Measurements from ENCODE around the gene AUTS2.

The AUTS2 gene

DNA sequence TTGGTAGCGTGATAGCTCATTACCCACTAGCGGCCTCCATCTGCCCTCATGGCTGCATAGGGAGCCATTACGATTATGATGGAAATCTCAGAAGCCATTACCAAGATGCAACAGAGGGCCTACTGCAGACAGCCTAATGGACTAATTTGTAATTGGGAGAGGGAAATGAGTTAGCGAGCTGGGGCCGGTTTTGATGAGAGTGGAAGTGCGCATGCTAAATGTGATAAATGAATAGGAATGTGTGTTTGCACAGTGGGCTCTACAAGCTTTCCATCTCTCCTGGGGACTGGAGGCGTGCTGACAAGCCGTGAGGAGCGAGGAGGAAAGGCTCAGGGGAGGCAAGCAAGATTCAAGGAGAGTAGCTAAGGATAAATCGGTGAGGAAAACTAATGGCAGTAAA is 889.2 kb downstream of the AUTS2 start:
- peaks cover 3% of the 10 kb centered on the region for H3K9me3 ChIP-seq (ENCODE audit: low read length)
- H3K27me3 ChIP-seq (ENCODE audit: insufficient read depth, low read length), result no peaks in the 10 kb centered on the region
- no peaks in the 10 kb centered on the region for H3K36me3 ChIP-seq (ENCODE audit: insufficient read depth, low read length)

DNA sequence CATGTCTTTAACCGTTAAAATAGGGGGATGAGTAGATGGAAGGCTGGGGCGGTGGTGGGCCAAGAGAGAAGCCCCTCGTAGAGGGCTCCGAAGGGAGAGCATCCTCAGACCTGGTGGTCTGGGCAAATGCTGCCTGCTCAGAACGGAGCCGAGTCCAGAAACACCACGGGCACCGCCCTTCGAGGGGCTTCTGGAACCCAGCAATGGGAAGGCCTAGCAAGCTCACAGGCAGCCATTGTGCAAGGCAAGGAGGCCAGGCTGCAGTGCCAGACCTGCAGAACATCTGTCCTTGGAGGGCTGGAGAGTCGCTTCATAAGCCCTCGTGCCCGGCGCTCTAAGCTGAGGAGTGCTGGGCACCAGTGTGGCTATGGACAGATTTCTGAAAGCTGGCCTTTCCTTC is 889.6 kb downstream of the AUTS2 start:
- Histone ChIP-seq H3K4me1 (ENCODE audit: insufficient read depth, low read length) (no peaks in the 10 kb centered on the region), H3K4me3 (ENCODE audit: low read length) (no peak overlapping the region)

More for the DNA sequence above, 889.2 kb downstream of the AUTS2 start:
- H2AFZ ChIP-seq (ENCODE audit: low read depth, low read length), result no peak overlapping the region
- H3K4me1 ChIP-seq (ENCODE audit: insufficient read depth, low read length), result no peaks in the 10 kb centered on the region
- no peak overlapping the region for H3K4me3 ChIP-seq (ENCODE audit: low read length)

DNA sequence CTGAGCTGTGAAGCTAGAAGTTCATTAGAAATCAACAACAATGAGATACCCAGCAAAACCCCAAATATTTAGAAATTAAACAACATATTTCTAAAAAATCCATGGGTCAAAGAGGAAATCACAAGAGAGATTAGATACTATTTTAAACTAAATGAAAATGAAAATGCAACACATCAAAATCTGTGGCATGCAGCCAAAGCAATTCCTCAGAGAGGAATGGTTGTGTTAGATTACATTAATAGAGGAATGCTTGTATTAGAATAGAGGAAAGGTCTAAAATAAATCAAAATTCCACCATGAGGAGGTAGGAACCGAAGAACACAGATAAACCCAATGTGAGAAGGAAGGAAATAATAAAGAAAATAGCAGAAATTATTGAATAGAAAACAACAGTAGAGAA is 891.5 kb downstream of the AUTS2 start:
- Histone ChIP-seq H3K4me1 (ENCODE audit: insufficient read depth, low read length) (no peaks in the 10 kb centered on the region), H3K27me3 (ENCODE audit: insufficient read depth, low read length) (no peaks in the 10 kb centered on the region), H3K4me3 (ENCODE audit: low read length) (no peak overlapping the region), H3K36me3 (ENCODE audit: insufficient read depth, low read length) (no peaks in the 10 kb centered on the region), H2AFZ (ENCODE audit: low read depth, low read length) (no peak overlapping the region), H3K9me3 (ENCODE audit: low read length) (no peaks in the 10 kb centered on the region)

More for the DNA sequence above, 889.6 kb downstream of the AUTS2 start:
- Histone ChIP-seq H3K9me3 (ENCODE audit: low read length) (peaks cover 3% of the 10 kb centered on the region), H3K36me3 (ENCODE audit: insufficient read depth, low read length) (no peaks in the 10 kb centered on the region), H2AFZ (ENCODE audit: low read depth, low read length) (no peak overlapping the region), H3K27me3 (ENCODE audit: insufficient read depth, low read length) (no peaks in the 10 kb centered on the region)

DNA sequence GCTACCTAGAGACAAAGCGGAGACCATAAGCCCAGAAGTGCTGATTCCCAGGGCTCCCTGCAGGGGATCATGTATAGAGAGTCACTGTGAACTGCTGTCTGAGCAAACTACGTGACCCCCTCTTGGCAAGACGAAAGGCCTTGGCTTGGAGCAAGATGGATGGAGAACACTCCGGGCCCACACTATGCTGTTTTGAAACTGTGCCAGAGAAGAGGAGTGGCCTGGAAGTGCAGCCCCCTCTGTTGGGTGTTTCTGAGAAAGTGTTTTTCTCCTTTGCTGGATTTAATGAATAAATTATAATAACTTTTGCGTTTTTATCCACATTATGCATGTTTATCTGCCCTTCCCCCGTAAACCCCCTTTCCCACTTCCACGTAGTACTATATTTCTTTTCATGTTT is 894.4 kb downstream of the AUTS2 start:
- no peak overlapping the region for H2AFZ ChIP-seq (ENCODE audit: low read depth, low read length)
- H3K9me3 ChIP-seq (ENCODE audit: low read length), result no peaks in the 10 kb centered on the region
- H3K27me3 ChIP-seq (ENCODE audit: insufficient read depth, low read length), result no peaks in the 10 kb centered on the region
- H3K4me1 ChIP-seq (ENCODE audit: insufficient read depth, low read length), result no peaks in the 10 kb centered on the region
- peaks cover 5% of the 10 kb centered on the region for H3K36me3 ChIP-seq (ENCODE audit: insufficient read depth, low read length)
- no peak overlapping the region for H3K4me3 ChIP-seq (ENCODE audit: low read length)

- Histone ChIP-seq H3K4me1 (ENCODE audit: insufficient read depth, low read length) (no peaks in the 10 kb centered on the region), H2AFZ (ENCODE audit: low read depth, low read length) (no peak overlapping the region), H3K4me3 (ENCODE audit: low read length) (no peak overlapping the region), H3K9me3 (ENCODE audit: low read length) (peaks cover 2% of the 10 kb centered on the region), H3K36me3 (ENCODE audit: insufficient read depth, low read length) (peaks cover 5% of the 10 kb centered on the region), H3K27me3 (ENCODE audit: insufficient read depth, low read length) (no peaks in the 10 kb centered on the region)
Measured at GRCh38 chr7:70494225-70495032, 896.2 kb downstream of the AUTS2 start.

GRCh38 chr7:70495033-70495376 is 896.7 kb downstream of the AUTS2 start:
- H3K36me3 ChIP-seq (ENCODE audit: insufficient read depth, low read length), result peaks cover 5% of the 10 kb centered on the region
- H3K4me3 ChIP-seq (ENCODE audit: low read length), result no peak overlapping the region
- H2AFZ ChIP-seq (ENCODE audit: low read depth, low read length), result no peak overlapping the region
- no peaks in the 10 kb centered on the region for H3K4me1 ChIP-seq (ENCODE audit: insufficient read depth, low read length)
- no peaks in the 10 kb centered on the region for H3K27me3 ChIP-seq (ENCODE audit: insufficient read depth, low read length)
- peaks cover 2% of the 10 kb centered on the region for H3K9me3 ChIP-seq (ENCODE audit: low read length)

- Histone ChIP-seq H2AFZ (ENCODE audit: low read depth, low read length) (no peak overlapping the region), H3K4me1 (ENCODE audit: insufficient read depth, low read length) (no peaks in the 10 kb centered on the region), H3K36me3 (ENCODE audit: insufficient read depth, low read length) (peaks cover 5% of the 10 kb centered on the region), H3K9me3 (ENCODE audit: low read length) (peaks cover 2% of the 10 kb centered on the region), H3K4me3 (ENCODE audit: low read length) (no peak overlapping the region), H3K27me3 (ENCODE audit: insufficient read depth, low read length) (no peaks in the 10 kb centered on the region)
Measured at GRCh38 chr7:70497793-70498192, 899.5 kb downstream of the AUTS2 start.

GRCh38 chr7:70498232-70498992 is 900.1 kb downstream of the AUTS2 start:
- Histone ChIP-seq H3K4me1 (ENCODE audit: insufficient read depth, low read length) (peaks cover 2% of the 10 kb centered on the region), H3K27me3 (ENCODE audit: insufficient read depth, low read length) (no peaks in the 10 kb centered on the region), H3K4me3 (ENCODE audit: low read length) (no peak overlapping the region), H3K9me3 (ENCODE audit: low read length) (peaks cover 2% of the 10 kb centered on the region), H2AFZ (ENCODE audit: low read depth, low read length) (no peak overlapping the region), H3K36me3 (ENCODE audit: insufficient read depth, low read length) (peaks cover 5% of the 10 kb centered on the region)

DNA sequence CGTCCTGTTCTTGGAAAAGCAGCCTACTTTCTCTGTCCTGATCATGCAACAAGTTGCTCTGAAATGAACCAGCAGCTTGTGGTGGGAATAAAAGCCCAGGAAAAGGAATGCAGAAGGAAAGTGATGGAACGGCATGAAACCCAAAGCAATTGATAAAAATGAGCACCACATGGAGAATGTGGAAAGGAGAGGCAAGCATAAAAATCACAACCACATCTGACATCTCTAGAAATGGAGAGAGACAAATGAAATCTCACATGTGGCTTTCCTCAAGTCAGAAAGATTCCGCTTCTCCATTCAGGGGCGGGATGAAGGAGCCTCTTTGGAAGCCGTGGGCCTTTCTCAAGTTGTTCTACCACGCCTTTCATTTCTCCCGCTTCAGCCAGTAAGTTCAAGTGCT is 902.0 kb downstream of the AUTS2 start:
- Histone ChIP-seq H3K9me3 (ENCODE audit: low read length) (peaks cover 2% of the 10 kb centered on the region), H3K4me1 (ENCODE audit: insufficient read depth, low read length) (peaks cover 8% of the 10 kb centered on the region), H3K27me3 (ENCODE audit: insufficient read depth, low read length) (no peaks in the 10 kb centered on the region), H3K4me3 (ENCODE audit: low read length) (no peak overlapping the region), H3K36me3 (ENCODE audit: insufficient read depth, low read length) (peaks cover 5% of the 10 kb centered on the region), H2AFZ (ENCODE audit: low read depth, low read length) (no peak overlapping the region)

DNA sequence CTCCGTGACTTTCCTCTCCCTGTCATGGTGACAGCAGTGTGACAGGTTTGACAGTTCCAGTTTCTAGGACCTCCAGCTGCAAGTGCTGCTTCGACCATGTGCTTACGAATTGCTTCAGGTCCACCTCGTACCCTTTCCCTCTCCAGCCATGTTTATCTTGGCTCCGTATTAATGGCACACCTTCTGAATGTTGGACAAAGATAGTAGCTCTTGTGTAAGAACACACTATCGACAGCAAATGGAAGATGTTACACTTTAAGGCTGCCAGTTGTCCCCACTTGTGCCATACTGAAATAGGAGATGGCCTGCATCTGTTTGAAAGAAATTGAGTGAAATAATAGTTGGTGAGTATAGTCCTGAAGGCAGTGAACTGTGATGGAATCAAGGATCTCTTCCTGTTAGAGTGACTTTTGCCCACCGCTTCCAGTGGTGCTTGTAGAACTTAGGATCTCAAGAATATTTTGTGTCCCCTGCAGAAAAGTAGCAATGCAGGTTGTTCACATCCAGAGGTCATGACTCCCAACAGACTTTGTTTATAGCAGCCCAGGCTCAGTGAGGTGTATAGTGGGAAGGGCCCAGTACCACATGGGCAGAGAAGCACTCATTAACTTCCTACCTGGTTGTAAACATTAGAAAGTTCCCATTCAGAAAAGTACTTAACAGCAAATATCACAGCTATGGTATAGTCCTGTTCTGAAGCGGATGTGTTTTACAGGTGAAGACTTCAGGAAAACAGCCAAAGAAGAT is 904.0 kb downstream of the AUTS2 start:
- peaks cover 2% of the 10 kb centered on the region for H3K9me3 ChIP-seq (ENCODE audit: low read length)
- peaks cover 16% of the 10 kb centered on the region for H3K4me1 ChIP-seq (ENCODE audit: insufficient read depth, low read length)
- H3K4me3 ChIP-seq (ENCODE audit: low read length), result no peak overlapping the region
- H3K36me3 ChIP-seq (ENCODE audit: insufficient read depth, low read length), result no peaks in the 10 kb centered on the region
- H3K27me3 ChIP-seq (ENCODE audit: insufficient read depth, low read length), result no peaks in the 10 kb centered on the region
- no peak overlapping the region for H2AFZ ChIP-seq (ENCODE audit: low read depth, low read length)

- peaks cover 16% of the 10 kb centered on the region for H3K4me1 ChIP-seq (ENCODE audit: insufficient read depth, low read length)
- no peak overlapping the region for H3K4me3 ChIP-seq (ENCODE audit: low read length)
- no peak overlapping the region for H2AFZ ChIP-seq (ENCODE audit: low read depth, low read length)
- H3K27me3 ChIP-seq (ENCODE audit: insufficient read depth, low read length), result no peaks in the 10 kb centered on the region
- H3K36me3 ChIP-seq (ENCODE audit: insufficient read depth, low read length), result no peaks in the 10 kb centered on the region
- H3K9me3 ChIP-seq (ENCODE audit: low read length), result peaks cover 2% of the 10 kb centered on the region
Measured at GRCh38 chr7:70504254-70504653, 906.0 kb downstream of the AUTS2 start.

- no peaks in the 10 kb centered on the region for H3K36me3 ChIP-seq (ENCODE audit: insufficient read depth, low read length)
- H3K27me3 ChIP-seq (ENCODE audit: insufficient read depth, low read length), result no peaks in the 10 kb centered on the region
- H3K9me3 ChIP-seq (ENCODE audit: low read length), result peaks cover 2% of the 10 kb centered on the region
- H2AFZ ChIP-seq (ENCODE audit: low read depth, low read length), result no peak overlapping the region
- H3K4me3 ChIP-seq (ENCODE audit: low read length), result no peak overlapping the region
- peaks cover 16% of the 10 kb centered on the region for H3K4me1 ChIP-seq (ENCODE audit: insufficient read depth, low read length)
Measured at GRCh38 chr7:70505468-70505867, 907.2 kb downstream of the AUTS2 start.

GRCh38 chr7:70505886-70506285 is 907.6 kb downstream of the AUTS2 start:
- peaks cover 16% of the 10 kb centered on the region for H3K4me1 ChIP-seq (ENCODE audit: insufficient read depth, low read length)

More at GRCh38 chr7:70505886-70506285, 907.6 kb downstream of the AUTS2 start:
- H3K27me3 ChIP-seq (ENCODE audit: insufficient read depth, low read length), result no peaks in the 10 kb centered on the region
- peaks cover 2% of the 10 kb centered on the region for H3K9me3 ChIP-seq (ENCODE audit: low read length)
- H2AFZ ChIP-seq (ENCODE audit: low read depth, low read length), result no peak overlapping the region
- no peaks in the 10 kb centered on the region for H3K36me3 ChIP-seq (ENCODE audit: insufficient read depth, low read length)
- no peak overlapping the region for H3K4me3 ChIP-seq (ENCODE audit: low read length)

All from neuron (in vitro differentiated cells).